ENCODE data around the gene SERPINB6. TPM values are rescaled to one million over a fixed set of nuclear protein-coding genes. Genes with fewer than 3 reads are reported as not detected.
"Not testable (repeated sequence)": the region's sequence is repeated elsewhere in the genome, so short reads cannot be mapped to it uniquely, and the experiment has no call there.

The SERPINB6 gene
- total RNA-seq, 1 donor from 2014 or later = 14.0 TPM

DNA sequence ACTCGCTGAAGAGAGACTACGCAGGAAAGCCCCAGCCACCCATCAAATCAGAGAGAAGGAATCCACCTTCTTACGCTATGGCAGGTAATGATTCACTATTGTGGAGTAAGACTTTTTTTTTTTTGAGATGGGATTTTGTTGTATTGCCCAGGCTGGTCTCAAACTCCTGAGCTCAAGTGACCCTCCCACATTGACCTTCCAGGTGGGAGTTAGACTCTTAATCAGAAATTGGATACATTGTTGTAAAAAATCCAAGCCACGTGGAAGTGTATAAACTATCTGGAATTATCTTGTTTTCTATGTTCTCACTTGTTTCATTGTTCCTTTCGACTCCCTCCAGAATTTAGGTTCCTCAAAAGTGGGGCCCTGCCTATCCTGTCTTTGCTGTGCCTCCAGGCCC lies 35.1 kb upstream of the SERPINB6 start:
- no peak for DNase-seq
- peaks cover 22% of the 10 kb centered on the region for H3K36me3 Mint-ChIP-seq (ENCODE audit: unreplicated experiment)
- H3K4me1 Mint-ChIP-seq (ENCODE audit: low read depth, unreplicated experiment) = peaks cover 7% of the 10 kb centered on the region
- no peak for TF ChIP-seq CTCF (IDR thresholded peaks at IDR 0.05; ENCODE audit: partially characterized antibody, unreplicated experiment)
- no peak overlapping the region for H3K4me3 Mint-ChIP-seq (ENCODE audit: unreplicated experiment)
- H3K27ac Mint-ChIP-seq (ENCODE audit: unreplicated experiment) = no peak overlapping the region
- peaks cover 1% of the 10 kb centered on the region for H3K27me3 Mint-ChIP-seq (ENCODE audit: unreplicated experiment)
- H3K9me3 Mint-ChIP-seq (ENCODE audit: unreplicated experiment) = peaks cover 6% of the 10 kb centered on the region

GRCh38 chr6:3005874-3006273 lies 34.5 kb upstream of the SERPINB6 start:
- Mint-ChIP-seq H3K4me3 (ENCODE audit: unreplicated experiment) (no peak overlapping the region), H3K9me3 (ENCODE audit: unreplicated experiment) (peaks cover 3% of the 10 kb centered on the region)

DNA sequence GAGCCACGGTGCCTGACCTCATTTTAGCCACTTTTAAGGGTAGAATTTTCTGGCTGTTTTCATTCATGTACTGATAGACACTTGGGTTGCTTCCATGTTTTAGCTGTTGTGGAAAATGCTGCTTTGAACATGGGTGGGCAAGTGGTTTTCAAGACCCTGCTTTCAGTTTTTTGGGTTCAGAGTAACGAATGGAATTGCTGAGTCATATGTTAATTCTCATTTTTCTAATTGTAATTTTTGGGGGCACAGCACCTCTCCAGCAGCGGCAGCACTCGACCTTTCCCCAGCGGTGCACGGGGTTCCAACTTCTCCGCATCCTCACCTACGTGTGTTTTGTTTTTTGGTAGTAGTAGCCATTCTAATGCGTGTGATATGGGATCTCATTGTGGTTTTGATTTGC lies 33.7 kb upstream of the SERPINB6 start:
- TF ChIP-seq CTCF (IDR thresholded peaks at IDR 0.05; ENCODE audit: partially characterized antibody, unreplicated experiment) = no peak

More at GRCh38 chr6:3005874-3006273, 34.5 kb upstream of the SERPINB6 start:
- H3K4me1 Mint-ChIP-seq (ENCODE audit: low read depth, unreplicated experiment) = peaks cover 7% of the 10 kb centered on the region
- H3K36me3 Mint-ChIP-seq (ENCODE audit: unreplicated experiment) = peaks cover 16% of the 10 kb centered on the region
- no peak overlapping the region for H3K27ac Mint-ChIP-seq (ENCODE audit: unreplicated experiment)
- DNase-seq = no peak
- H3K27me3 Mint-ChIP-seq (ENCODE audit: unreplicated experiment) = peaks cover 1% of the 10 kb centered on the region
- no peak for TF ChIP-seq CTCF (IDR thresholded peaks at IDR 0.05; ENCODE audit: partially characterized antibody, unreplicated experiment)

DNA sequence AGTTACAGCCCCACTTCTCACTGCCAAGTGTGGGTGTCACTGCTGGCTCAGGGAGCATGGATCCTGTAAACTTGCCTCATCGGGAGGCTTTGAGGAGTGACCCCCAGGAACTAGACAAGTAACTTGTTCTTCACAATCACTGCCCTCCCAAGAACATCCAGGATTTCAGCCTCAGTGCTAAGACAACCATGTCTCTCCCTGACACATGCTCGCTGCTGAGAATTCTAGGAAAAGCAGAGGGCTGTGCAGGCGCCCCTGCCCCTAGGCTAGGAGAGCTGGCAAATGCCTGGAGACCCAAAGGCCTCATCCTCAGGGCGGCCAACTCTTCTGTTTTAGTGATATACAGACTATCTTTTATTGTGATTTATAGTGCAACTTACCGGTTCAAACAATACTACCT lies 31.9 kb upstream of the SERPINB6 start:
- H3K27me3 Mint-ChIP-seq (ENCODE audit: unreplicated experiment); H3K9me3 Mint-ChIP-seq (ENCODE audit: unreplicated experiment); H3K27ac Mint-ChIP-seq (ENCODE audit: unreplicated experiment); H3K4me1 Mint-ChIP-seq (ENCODE audit: low read depth, unreplicated experiment); H3K36me3 Mint-ChIP-seq (ENCODE audit: unreplicated experiment); H3K4me3 Mint-ChIP-seq (ENCODE audit: unreplicated experiment); DNase-seq: not testable (repeated sequence)

More for the DNA sequence above, 33.7 kb upstream of the SERPINB6 start:
- Mint-ChIP-seq H3K4me1 (ENCODE audit: low read depth, unreplicated experiment) (peaks cover 7% of the 10 kb centered on the region), H3K4me3 (ENCODE audit: unreplicated experiment) (no peak overlapping the region), H3K9me3 (ENCODE audit: unreplicated experiment) (peaks cover 3% of the 10 kb centered on the region), H3K27ac (ENCODE audit: unreplicated experiment) (no peak overlapping the region), H3K27me3 (ENCODE audit: unreplicated experiment) (peaks cover 1% of the 10 kb centered on the region), H3K36me3 (ENCODE audit: unreplicated experiment) (peaks cover 8% of the 10 kb centered on the region)
- DNase-seq = no peak

DNA sequence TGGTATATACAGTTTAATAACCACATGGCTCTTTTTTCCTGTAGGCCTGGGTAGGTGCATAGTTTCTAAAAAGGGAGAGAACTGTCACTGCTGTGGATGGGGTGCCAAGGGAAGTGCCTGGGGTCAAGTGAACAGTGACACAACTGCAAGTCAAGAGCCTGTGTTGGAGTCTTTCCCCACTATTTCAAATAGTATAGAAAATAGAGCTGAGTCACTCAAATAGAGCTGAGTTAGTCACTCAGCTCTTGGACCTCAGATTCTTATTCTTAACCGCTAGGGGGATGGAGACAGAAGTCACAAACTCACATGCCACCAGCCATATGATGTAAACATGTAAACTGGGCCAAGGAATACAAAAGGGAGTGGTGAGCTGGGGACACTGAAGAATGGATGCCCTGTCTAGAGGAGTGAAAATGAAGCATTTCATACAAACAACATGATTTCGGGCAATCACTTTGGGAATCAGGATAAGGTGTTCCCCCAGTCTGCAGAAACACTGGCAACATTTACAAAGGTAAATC lies 30.5 kb upstream of the SERPINB6 start:
- H3K27ac Mint-ChIP-seq (ENCODE audit: unreplicated experiment) = peak overlapping the region; percentile 21
- peaks cover 3% of the 10 kb centered on the region for H3K36me3 Mint-ChIP-seq (ENCODE audit: unreplicated experiment)
- no peaks in the 10 kb centered on the region for H3K9me3 Mint-ChIP-seq (ENCODE audit: unreplicated experiment)
- no peak for DNase-seq
- peak; percentile 66 for TF ChIP-seq CTCF (IDR thresholded peaks at IDR 0.05; ENCODE audit: partially characterized antibody, unreplicated experiment)
- no peak overlapping the region for H3K4me3 Mint-ChIP-seq (ENCODE audit: unreplicated experiment)
- no peaks in the 10 kb centered on the region for H3K4me1 Mint-ChIP-seq (ENCODE audit: low read depth, unreplicated experiment)
- H3K27me3 Mint-ChIP-seq (ENCODE audit: unreplicated experiment) = peaks cover 3% of the 10 kb centered on the region

Data from glutamatergic neuron (in vitro differentiated cells).